Tibial artery (tissue), 4 donors: ENCODE data around the gene MYL10.

Source experiments
- DNase-seq, 2 donors: peaks; one replicate each; pipeline ENCODE4 v3.0.0-alpha.2; 2019
- H3K27ac ChIP-seq, 2 donors: fragments of 200-600 bp; sonication (generic) in 1 of 2; 1 replicate in 1 of 2; 2 replicates in 1 of 2; pipeline ENCODE4 v1.5.1; 2018 to 2019; ENCODE audit warnings: mild to moderate bottlenecking in 1 of 2
- H3K27me3 ChIP-seq, 2 donors: fragments of 200-600 bp; sonication (generic) in 1 of 2; one replicate each; pipeline versions ENCODE4 v1.5.1 to v1.6.0; 2016 to 2019
- H3K36me3 ChIP-seq, 3 donors: fragments of 200-600 bp; sonication (generic) in 2 of 3; one replicate each; pipeline ENCODE4 v1.5.1; 2016 to 2019; ENCODE audit warnings: mild to moderate bottlenecking in 2 of 3
- H3K4me1 ChIP-seq, 4 donors: fragments of 200-600 bp; sonication (generic) in 2 of 4; 1 replicate in 3 of 4; 2 replicates in 1 of 4; pipeline ENCODE4 v1.5.1; 2016 to 2019
- H3K4me3 ChIP-seq, 2 donors: fragments of 200-600 bp; sonication (generic) in 1 of 2; 1 replicate in 1 of 2; 2 replicates in 1 of 2; pipeline ENCODE4 v1.5.1; 2018 to 2019; ENCODE audit warnings: mild to moderate bottlenecking in 2 of 2
- H3K9me3 ChIP-seq, 3 donors: fragments of 200-600 bp; sonication (generic) in 1 of 3; one replicate each; pipeline ENCODE4 v1.5.1; 2016 to 2019
- intact Hi-C: fragments of 100-400 bp; cut with DNase I; formaldehyde crosslinking; loops from one replicate; pipeline ENCODE4 v1.15.0; 2023; ENCODE audit warnings: low total_unique reads
- TF ChIP-seq, protein P1 (sequence below), 2 experiments: fragments of 200-600 bp in 1 of 2; fragments of 450-650 bp in 1 of 2; IDR thresholded peaks; one replicate each; pipeline ENCODE4 v1.5.1; 2017 to 2019; ENCODE audit warnings: antibody characterized with exemption in 2 of 2, mild to moderate bottlenecking in 1 of 2, moderate library complexity in 1 of 2

Gene MYL10

GRCh38 chr7:101664893-101665471 is 35.9 kb upstream of the MYL10 start:
- no peaks in the 10 kb centered on the region for H3K36me3 ChIP-seq
- no peak overlapping the region for H3K27ac ChIP-seq
- H3K9me3 ChIP-seq, result no peaks in the 10 kb centered on the region
- no peaks in the 10 kb centered on the region for H3K4me1 ChIP-seq
- intact Hi-C loops, result no loop called here
- no peak overlapping the region for H3K4me3 ChIP-seq
- TF ChIP-seq, protein P1, sequence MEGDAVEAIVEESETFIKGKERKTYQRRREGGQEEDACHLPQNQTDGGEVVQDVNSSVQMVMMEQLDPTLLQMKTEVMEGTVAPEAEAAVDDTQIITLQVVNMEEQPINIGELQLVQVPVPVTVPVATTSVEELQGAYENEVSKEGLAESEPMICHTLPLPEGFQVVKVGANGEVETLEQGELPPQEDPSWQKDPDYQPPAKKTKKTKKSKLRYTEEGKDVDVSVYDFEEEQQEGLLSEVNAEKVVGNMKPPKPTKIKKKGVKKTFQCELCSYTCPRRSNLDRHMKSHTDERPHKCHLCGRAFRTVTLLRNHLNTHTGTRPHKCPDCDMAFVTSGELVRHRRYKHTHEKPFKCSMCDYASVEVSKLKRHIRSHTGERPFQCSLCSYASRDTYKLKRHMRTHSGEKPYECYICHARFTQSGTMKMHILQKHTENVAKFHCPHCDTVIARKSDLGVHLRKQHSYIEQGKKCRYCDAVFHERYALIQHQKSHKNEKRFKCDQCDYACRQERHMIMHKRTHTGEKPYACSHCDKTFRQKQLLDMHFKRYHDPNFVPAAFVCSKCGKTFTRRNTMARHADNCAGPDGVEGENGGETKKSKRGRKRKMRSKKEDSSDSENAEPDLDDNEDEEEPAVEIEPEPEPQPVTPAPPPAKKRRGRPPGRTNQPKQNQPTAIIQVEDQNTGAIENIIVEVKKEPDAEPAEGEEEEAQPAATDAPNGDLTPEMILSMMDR (IDR thresholded peaks at IDR 0.05), result no peak
- H3K27me3 ChIP-seq, result peaks cover 0 to 3% of the 10 kb centered on the region in 2 donors
- DNase-seq, result no peak

GRCh38 chr7:101664436-101664835 is 35.3 kb upstream of the MYL10 start:
- peaks cover 0 to 3% of the 10 kb centered on the region in 2 donors for H3K27me3 ChIP-seq

GRCh38 chr7:101663747-101664146 is 34.7 kb upstream of the MYL10 start:
- DNase-seq, result no peak
- H3K27me3 ChIP-seq, result peaks cover 0 to 3% of the 10 kb centered on the region in 2 donors
- no peak overlapping the region for H3K27ac ChIP-seq
- TF ChIP-seq, protein P1 (IDR thresholded peaks at IDR 0.05), result no peak
- no peak overlapping the region for H3K4me3 ChIP-seq
- H3K4me1 ChIP-seq, result no peaks in the 10 kb centered on the region
- intact Hi-C loops, result no loop called here
- H3K36me3 ChIP-seq, result no peaks in the 10 kb centered on the region
- no peaks in the 10 kb centered on the region for H3K9me3 ChIP-seq

More at GRCh38 chr7:101664436-101664835, 35.3 kb upstream of the MYL10 start:
- no peak overlapping the region for H3K27ac ChIP-seq
- DNase-seq, result no peak
- no peak overlapping the region for H3K4me3 ChIP-seq
- no peaks in the 10 kb centered on the region for H3K4me1 ChIP-seq
- intact Hi-C loops, result no loop called here
- H3K36me3 ChIP-seq, result no peaks in the 10 kb centered on the region
- TF ChIP-seq, protein P1 (IDR thresholded peaks at IDR 0.05), result no peak
- H3K9me3 ChIP-seq, result no peaks in the 10 kb centered on the region

GRCh38 chr7:101662447-101662998 is 33.4 kb upstream of the MYL10 start:
- TF ChIP-seq, protein P1 (IDR thresholded peaks at IDR 0.05), result no peak
- Histone ChIP-seq H3K27me3 (peaks cover 0 to 3% of the 10 kb centered on the region in 2 donors), H3K4me3 (no peak overlapping the region), H3K36me3 (no peaks in the 10 kb centered on the region), H3K9me3 (no peaks in the 10 kb centered on the region), H3K4me1 (no peaks in the 10 kb centered on the region), H3K27ac (no peak overlapping the region)
- no peak for DNase-seq
- intact Hi-C loops, result no loop called here

DNA sequence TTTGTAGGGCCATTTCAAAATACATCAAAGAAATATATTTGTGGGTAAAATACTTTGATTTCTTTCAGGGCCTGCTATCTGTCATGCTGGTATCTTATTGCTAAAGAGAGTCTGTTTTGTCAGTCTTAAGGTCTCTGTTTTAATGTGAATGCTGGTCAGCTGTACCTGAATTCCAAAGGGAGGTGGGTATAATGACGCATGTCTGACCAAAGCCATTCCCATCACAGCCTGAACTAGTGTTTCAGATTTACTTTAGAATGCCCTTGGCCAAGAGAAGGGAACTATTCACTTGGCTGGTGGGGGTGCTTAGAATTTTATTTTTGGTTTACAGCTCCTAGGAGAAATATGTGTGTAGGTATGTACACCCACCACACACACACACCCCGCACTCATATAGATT is 30.6 kb upstream of the MYL10 start:
- H3K4me1 ChIP-seq, result no peaks in the 10 kb centered on the region
- H3K4me3 ChIP-seq, result no peak overlapping the region
- TF ChIP-seq, protein P1 (IDR thresholded peaks at IDR 0.05), result no peak
- intact Hi-C loops, result no loop called here
- DNase-seq, result no peak
- H3K27ac ChIP-seq, result no peak overlapping the region
- H3K9me3 ChIP-seq, result no peaks in the 10 kb centered on the region
- peaks cover 0 to 3% of the 10 kb centered on the region in 2 donors for H3K27me3 ChIP-seq
- H3K36me3 ChIP-seq, result no peaks in the 10 kb centered on the region
